Activated CD4-positive, alpha-beta T cell treated with anti-CD3 and anti-CD28 coated beads, Interleukin-2, amount 50 U/mL, for 24 hours (primary cell): ENCODE results near the gene TANC1.

Experiments used
- DNase-seq, 2 donors: peaks; one replicate each; pipeline ENCODE4 v3.0.0-alpha.2; 2020; ENCODE audit warnings: low read depth in 1 of 2, low spot score in 1 of 2

The TANC1 gene

DNA sequence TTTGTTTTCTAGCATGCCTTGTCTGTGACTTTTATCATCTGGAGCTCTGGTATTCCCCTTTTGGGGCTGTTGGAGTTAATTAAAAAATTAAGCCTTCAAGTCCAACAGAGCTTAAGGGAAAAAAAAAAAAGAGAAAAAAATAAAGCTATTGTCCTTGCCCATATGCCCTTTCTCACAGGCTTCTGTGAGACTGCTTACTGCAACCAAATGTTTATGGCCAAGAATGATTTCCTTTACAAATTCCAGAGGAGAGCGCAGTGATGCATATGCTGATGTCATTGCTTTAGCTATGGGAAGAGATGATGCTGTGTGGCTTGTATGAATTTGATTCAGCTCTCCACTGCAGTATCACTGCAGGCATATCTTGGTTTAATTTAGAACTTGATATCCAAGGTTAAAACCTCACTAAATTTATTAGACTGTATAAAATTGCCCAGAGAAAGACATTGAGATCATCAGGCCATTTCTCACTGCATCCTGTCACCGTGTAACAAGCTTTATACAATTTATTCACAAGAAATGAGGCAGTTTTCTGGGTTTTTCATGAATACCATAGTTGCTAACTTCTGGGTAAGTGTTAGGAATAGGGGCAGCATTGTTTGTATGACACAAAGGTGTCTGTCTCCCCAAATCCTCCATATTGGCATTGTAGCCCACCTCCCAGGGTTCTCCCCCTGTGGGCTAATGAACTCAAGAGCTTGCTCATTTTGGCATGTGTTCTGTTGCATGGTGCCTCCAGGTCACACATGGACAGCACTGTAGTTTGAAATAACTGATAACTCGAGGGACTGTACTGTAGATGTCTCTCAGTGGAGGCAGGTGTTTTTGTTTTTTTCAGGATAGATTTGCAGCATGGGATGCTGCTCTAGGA lies 85.0 kb downstream of the TANC1 start:
- DNase-seq = no peak

DNA sequence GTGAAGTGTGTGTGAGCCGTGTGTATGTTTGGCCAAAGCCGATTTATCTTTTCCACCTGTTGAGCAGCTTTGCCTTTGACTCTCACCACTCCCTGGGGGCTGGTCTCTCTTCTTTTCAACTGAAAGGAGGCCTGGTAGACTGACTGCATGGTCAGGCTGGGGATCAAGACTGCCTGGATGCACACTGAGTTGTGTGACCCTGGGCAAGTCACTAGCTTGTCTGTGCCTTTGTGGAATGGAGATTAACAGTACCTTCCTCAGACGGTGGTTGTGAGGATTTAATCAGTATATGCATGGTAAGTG lies 85.5 kb downstream of the TANC1 start:
- DNase-seq = no peak

DNA sequence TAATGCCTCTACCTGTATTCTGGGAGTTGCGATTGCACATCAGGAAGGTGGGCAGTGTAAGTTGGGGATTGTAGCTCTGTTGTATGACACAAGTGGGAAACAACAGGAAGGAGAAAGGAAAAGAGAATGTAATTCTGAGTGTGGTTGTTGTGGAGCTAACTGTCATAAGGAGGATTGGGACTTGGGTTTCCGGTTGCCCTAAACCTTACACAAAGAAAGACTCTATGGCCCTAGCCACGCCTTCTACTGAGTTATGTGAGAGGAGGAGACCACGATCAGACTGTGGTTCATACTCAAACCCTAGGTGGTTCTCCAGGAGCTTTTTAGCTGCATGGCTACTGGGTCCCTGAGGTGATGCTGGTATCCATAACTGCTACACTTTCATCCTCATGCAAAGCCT lies 86.5 kb downstream of the TANC1 start:
- DNase-seq = no peak

DNA sequence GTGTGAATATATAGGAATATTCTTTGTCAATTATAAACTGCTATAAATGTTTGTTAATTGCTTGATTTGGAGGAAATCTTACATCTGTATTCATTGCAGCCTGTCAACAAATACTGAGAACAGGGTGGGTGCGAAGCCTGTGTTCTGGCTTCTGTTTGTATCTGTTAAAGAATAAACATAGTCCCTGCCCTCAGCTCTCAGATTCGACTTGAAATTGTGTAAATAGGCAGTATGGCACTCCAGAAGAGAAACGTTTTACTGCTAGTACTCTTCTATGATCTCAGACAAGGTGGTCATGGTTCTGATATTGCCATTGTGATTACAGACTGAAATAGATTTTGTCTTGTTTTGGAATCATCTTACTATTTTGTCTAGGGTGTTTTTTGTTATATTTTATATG lies 92.1 kb downstream of the TANC1 start:
- DNase-seq = no peak

DNA sequence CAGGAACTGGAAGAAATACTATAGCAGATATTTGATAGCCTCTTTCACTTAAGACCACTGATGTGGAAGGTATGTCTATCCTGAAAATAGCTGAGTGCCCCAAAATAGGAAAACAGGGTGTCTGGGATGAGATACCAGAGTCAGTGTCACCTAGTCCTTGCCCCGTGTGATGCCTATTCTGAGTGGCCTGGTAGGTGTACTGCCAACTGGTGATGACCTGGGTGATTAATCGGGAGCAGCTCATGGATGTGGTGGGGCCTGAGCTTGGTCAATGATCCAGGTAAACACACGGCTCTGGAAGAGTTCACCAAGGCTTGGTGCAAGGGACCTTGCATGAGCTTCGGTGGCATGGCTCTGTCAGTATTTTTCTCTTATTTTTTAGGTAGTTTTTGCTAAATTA lies 95.2 kb downstream of the TANC1 start:
- DNase-seq = no peak

DNA sequence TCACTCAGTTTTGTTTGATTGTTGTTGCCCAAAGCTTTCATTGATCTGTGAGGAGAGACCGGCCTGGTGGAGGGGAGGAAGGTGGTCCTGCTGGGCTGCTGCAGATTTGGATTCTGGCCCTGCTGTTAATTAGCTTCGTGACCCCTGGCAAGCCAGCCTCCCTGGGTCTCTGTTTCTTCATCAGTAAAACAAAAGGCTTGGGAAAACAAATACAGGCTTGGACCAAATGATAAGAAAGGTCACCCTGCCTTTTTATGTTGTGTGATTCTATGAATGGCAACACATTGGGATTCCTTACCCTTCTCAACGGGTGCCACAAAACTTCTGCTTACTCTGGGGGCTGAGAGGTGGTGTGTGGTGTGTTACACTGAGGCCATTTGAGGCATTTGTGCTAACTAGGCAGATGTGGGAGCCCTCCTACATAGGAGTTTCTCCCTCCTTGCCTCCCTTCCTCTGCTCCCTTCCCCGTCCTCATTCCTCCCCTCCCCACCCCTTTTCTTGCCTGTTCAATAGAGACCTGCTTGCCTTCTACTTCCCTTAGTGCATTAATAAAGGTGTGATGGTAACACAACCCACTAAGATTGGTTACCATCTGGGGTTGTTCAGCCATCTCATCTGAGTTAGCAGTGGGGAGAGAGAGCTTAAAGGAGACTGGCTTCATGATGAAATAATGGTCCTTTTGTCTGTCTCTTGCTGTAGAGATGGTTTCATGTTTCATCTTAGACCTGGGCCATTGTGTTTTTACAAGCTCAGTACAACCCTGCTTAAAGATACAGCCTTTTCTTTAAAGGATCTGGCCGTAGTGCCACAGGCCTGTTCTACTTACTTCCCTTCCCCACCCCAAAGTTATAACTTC lies 96.2 kb downstream of the TANC1 start:
- no peak for DNase-seq

DNA sequence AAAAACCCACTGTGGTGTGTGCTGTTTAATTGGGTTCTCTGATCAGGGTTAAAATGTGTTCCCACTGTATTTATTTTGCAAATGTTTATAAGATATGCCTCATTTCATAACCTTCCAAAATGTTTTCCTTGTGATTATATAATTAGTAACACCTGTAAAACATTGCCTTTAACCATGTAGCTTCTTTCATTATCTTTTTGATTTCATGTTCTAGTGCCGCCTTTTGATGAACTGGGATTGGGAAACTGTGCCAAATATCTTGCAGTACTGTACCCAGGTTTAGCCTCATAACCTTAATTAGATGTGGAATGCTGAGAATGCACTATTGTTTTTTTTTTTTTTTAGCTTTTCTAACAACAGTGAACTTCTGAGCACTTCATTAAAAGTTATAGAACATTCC lies 96.9 kb downstream of the TANC1 start:
- no peak for DNase-seq

DNA sequence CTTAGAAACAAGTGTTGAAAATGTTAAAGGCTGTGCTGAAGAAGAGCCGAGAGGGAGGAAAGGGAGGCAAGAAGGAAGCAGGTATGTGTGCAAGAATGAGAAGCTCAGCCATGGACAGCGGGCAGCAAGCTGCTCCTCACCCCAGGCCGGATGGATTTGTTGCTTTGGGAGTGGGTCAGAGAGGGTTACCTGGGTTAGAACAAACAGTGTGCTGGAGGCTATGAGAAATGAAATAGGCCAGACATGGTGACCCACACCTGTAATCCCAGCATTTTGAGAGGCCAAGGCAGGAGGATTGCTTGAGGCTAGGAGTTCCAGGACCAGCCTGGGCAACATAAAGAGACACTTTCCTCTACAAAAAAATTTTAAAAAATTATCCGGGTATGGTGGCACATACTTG lies 97.5 kb downstream of the TANC1 start:
- DNase-seq = no peak

DNA sequence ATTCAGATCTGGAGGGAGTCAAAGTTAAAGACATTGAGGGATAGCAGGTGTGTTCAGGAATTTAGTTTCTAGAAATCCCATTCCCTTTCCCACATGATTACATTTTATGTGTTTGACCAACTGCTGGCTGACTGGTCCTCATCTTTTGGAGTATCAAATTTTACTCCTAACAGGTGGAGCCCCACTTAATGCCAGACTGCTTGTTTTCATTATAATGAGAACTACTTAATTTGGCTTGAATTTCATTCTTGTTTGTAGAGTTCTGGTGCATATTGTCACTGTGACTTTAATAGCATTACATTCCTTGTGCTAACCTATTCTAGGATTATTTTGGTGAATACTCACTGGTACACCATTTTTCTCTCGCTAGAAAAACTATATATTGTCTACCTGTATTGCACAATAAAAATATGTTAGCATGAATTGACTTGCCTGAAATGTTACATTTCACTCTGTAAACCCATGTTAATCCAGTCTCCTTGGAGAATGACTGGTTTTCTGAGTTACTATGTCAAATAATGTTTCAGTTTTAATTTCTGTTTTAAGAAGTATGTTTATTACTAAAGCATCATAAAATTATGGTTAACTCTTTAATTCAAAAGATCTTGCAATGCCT lies 98.2 kb downstream of the TANC1 start:
- no peak for DNase-seq

DNA sequence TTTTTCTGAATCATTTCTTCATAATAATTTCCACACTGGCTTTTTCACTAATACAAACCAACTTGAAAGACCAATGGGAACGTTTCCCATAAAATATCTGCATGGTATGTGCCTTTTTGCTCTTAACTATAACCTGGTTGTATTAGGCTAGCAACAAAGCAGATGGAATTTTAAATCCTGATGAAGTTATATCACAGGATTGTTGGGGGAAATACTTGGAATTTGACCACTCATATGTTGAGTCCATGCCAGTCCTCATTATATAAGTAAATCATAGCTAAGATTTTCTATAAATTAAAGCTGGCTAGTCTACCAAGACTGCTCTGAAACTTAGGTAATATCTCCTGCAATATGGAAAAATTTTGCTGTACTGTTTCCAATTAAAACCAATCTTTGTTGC lies 99.5 kb downstream of the TANC1 start:
- DNase-seq = no peak

DNA sequence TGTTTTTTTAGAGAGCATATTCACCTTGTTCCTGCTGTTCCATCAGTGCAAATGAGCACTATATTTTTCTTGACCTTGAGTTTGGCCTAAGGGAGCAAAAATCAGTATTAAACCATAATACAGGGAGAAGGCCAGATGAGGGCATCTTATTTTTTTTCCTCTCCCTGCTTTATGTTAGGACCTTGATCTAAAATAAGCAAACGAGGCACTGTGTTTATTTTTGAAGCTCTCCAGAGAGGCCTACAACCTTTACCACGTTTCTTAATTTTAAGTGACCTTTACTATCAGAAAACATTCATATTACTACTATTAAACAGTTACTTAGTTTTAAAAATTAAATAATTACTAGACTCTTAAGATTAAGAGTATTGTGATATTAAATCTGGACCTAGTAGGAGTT lies 100.8 kb downstream of the TANC1 start:
- no peak for DNase-seq

DNA sequence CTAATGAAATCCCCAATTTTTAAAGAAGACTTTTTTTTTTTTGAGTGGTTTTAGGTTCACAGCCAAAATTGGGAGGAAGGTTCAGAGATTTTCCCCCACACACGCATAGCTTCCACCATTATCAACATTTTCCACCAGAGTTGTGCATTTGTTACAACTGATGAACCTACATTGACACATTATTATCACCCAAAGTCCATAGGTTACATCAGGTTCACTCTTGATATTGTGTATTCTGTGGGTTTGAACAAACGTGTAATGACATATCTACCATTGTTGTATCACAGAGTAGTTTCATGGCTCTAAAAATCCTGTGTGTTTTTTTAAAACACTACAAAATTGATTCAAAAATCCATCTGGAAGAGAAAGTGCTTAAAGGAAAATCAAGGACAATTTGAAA lies 101.8 kb downstream of the TANC1 start:
- no peak for DNase-seq

DNA sequence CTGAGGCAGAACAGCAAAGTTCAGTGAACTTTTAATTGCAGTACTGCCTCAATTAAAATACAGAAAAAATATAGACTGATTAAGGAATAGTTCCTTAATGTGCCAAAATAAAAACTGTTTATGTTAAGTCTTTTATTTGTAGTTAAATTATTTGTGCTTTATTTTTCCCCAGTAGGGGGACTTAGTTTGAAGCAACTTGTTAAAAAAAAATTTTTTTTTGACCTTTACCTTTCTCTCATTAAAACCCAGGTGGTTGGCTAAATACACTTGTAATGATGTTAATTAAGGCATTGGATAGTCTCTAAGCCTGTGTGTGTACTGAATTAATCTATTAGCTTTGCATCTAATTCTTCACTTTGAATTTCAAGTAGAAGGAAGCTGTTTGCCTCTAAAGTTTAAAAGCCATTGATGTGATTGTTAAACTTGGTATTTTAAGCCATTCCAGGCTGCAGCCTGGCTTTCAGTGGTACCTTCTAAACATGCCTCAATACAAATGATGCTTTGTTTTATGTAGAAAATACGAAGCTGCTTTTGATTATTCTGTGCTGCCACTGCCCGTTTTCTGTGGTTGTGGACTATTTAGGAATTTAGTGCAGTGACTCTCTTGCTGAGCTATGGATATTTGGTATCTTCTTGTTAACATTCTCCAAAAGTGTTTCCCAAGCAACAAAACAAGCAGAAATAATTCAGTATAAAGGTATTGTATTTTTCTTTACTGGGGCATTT lies 102.9 kb downstream of the TANC1 start:
- no peak for DNase-seq

DNA sequence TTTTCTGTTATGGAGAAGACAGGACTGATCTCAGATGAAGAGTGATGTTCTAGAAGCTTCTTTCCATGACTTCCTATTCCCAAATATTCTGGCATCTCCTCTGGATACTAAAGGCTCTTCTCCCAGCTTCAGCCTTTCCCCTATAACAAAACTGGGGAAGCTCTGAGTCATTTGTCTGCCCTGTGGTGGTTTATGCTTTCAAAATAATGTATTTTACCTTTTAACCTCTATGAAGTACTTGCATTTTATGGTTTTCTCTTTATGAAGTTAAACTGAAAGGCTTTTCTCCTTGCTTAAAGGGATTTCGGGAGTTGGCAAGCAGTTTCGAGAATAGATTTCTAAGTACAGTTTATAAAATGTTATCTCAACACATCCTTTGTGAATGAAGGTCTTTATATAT lies 104.4 kb downstream of the TANC1 start:
- no peak for DNase-seq

DNA sequence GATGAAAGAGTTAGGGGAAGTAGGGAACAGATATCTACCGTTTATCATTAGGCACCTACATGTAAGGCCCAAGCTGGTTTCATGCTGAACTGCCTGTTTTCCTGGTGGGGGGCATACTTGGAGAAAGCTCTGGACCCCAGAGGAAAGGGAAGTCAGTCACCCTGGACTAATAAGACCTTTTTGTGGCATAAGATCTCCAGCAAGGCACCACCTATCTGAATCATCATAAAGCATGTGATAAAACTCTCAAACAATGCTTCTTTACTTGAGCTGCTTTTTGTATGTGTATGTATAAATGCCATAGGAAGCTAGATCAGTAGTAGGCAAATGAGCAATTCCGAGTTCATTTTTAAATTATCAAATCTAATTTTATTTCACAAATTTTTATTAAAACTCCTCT lies 104.8 kb downstream of the TANC1 start:
- no peak for DNase-seq

DNA sequence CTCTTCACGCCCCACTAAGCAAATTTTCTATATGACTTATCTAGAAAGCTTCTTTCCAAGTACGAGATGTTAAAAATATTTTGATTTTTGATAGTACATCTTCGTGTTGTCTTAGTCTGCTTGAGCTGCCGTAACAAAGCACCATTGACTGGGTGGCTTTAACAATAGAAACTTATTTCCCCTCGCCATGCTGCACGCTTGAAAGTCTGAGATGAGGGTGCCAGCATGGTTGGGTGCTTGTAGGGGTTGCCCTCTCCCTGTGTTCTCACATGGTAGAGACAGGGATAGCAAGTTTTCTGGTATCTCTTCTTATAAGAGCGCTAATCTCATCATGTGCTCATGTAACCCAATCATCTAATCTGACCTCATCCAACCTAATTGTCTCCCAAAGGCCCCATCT lies 106.2 kb downstream of the TANC1 start:
- no peak for DNase-seq

DNA sequence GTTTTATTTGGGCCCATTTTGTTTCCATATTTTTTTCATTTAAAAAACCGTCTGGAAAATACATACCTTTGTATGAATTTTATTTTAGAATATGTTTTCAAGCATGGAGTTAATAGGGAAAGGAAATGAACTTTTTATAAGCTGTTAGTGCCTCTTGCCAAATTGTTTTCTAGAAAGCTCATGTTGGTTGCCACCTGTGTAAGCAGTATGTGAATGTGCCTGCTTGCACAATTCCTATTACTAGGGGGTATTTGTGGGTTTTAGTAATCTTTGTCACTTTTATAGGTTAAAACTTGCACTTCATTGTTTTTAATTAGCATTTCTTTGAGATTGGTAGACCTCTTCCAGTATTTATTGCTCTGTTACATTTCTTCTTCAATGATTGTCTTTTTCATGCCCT lies 107.3 kb downstream of the TANC1 start:
- no peak for DNase-seq

DNA sequence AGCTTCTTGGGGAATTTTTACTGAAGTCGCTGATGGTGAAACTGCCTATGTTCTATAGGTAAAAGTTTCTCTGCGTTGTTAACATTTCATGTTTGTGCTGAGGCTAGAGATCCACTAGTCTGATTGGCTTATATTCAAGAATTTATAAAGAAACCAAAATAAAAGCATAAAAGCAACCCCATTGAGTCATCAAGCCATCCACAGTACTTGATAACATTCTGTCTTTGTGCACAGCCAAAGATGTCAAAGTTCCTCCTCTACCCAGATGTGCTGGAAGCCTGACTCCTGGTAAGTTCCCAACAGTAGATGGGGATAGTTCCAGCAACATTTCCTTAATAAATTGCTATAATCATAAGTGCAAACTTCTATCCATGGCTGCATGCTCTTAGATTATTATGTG lies 107.8 kb downstream of the TANC1 start:
- no peak for DNase-seq

DNA sequence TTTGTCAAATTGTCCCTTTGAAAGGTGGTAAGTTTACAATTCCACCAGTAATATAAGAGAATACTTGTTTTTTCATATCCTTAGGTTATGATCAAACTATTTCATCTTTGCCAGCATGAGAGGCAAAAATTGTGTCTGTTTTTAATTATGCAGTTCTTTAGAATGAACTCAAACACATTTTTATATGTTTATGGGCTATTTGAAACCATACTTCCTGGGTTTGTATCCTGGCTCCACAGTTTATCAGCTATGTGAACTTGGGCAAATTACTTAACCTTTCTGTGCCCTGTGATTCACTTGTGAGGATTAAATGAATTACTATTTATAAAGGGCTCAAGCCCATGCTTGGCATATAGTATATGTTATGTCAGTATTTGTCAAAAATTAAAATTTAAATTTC lies 109.4 kb downstream of the TANC1 start:
- DNase-seq = no peak

DNA sequence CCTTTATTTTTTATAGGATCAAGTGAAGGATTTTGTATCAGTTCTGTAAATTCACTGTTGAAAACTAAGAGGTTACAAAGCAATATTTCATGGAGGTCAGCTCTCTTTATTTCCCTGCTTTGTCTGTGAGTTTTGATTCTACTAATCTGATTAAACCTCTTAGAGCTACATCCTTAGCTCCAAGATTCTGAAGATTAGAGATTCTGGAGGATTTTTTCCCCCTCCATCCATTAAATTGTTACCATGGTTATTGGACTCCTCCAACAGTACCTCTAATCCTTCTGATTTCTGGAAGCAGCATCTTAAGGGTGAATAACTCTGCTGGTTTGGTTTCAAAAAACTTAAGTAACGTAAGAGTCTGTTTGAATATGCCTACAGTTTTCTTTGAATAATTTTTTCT lies 110.0 kb downstream of the TANC1 start:
- no peak for DNase-seq

DNA sequence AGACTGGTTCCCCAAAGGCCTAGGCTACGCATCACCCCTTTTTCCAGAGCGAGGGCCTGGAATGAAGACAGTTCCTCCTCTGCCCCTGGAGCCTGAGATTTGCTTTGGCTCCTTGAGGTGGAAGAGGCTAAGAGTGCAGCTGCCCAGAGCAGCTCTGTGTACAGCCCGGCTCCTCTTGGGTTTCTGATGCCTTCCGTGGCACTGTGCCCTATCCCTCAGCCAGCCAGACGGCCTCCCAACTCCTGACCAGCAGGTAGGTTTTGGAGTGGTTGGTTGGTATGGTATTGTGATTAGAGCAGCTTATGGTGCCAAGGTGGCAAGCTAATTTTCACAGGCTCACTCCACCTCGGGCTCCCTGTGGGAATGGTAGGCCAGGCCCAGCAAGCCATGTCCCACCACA lies 112.2 kb downstream of the TANC1 start:
- DNase-seq = no peak

DNA sequence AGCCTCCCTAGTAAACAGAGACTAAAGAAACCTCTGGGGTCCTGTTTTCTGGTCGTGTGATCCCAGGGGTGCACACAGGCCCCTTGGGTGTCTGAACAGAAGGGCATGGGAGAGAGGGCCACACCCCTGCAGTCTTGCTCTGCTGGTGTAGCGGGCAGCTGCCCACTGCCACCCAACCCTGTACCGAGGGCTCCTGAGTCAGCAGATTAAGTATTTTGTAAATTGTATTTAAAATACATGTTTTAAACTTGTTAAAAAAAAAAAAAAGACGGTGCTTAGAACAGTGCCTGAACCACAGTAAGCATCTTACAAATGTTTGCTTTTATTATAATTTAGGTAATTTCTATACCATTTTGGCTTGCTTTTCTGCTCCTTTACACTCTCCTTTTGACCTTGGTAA lies 113.7 kb downstream of the TANC1 start:
- no peak for DNase-seq
